Stimulated activated CD8-positive, alpha-beta memory T cell treated with anti-CD3 and anti-CD28 coated beads, Interleukin-12 subunit alpha, Interleukin-12 subunit beta, amount 100 ng/mL, for 24 hours (primary cell): ENCODE data around the gene AURKA.
"Not testable (repeated sequence)": the region's sequence is repeated elsewhere in the genome, so short reads cannot be mapped to it uniquely, and the experiment has no call there.

ENCODE experiments used
- DNase-seq: peaks from one replicate; pipeline ENCODE4 v3.0.0-alpha.2; 2020; ENCODE audit errors: extremely low read depth

Gene AURKA

GRCh38 chr20:56391596-56392131, 351 bp downstream of the AURKA start:
- DNase-seq: no peak

GRCh38 chr20:56391037-56391436, 978 bp downstream of the AURKA start:
- DNase-seq: no peak

GRCh38 chr20:56390396-56390795, 1.6 kb downstream of the AURKA start:
- not testable (repeated sequence) for DNase-seq

- no peak for DNase-seq
Measured at GRCh38 chr20:56389807-56390206, 2.2 kb downstream of the AURKA start.

GRCh38 chr20:56388882-56389281, 3.1 kb downstream of the AURKA start:
- DNase-seq: no peak

GRCh38 chr20:56386219-56386618, 5.8 kb downstream of the AURKA start:
- DNase-seq: no peak

- DNase-seq: no peak
Measured at GRCh38 chr20:56385130-56385529, 6.9 kb downstream of the AURKA start.

GRCh38 chr20:56383334-56383733, 8.7 kb downstream of the AURKA start:
- DNase-seq: no peak

- no peak for DNase-seq
Measured at GRCh38 chr20:56382696-56383095, 9.3 kb downstream of the AURKA start.

GRCh38 chr20:56381501-56381900, 10.5 kb downstream of the AURKA start:
- DNase-seq: no peak

GRCh38 chr20:56380375-56380774, 11.6 kb downstream of the AURKA start:
- no peak for DNase-seq

- no peak for DNase-seq
Measured at GRCh38 chr20:56378386-56378785, 13.6 kb downstream of the AURKA start.

- no peak for DNase-seq
Measured at GRCh38 chr20:56376331-56376730, 15.7 kb downstream of the AURKA start.

- DNase-seq: no peak
Measured at GRCh38 chr20:56373942-56374341, 18.1 kb downstream of the AURKA start.

GRCh38 chr20:56372850-56373249, 19.2 kb downstream of the AURKA start:
- no peak for DNase-seq

GRCh38 chr20:56371977-56372376, 20.0 kb downstream of the AURKA start:
- no peak for DNase-seq

- no peak for DNase-seq
Measured at GRCh38 chr20:56369179-56369578, 22.8 kb downstream of the AURKA start.

- DNase-seq: no peak
Measured at GRCh38 chr20:56368351-56369134, 23.5 kb downstream of the AURKA start.

- DNase-seq: no peak
Measured at GRCh38 chr20:56363491-56363890, 28.5 kb downstream of the AURKA start.

GRCh38 chr20:56362833-56363413, 29.1 kb downstream of the AURKA start:
- no peak for DNase-seq

- DNase-seq: no peak
Measured at GRCh38 chr20:56361900-56362299, 30.1 kb downstream of the AURKA start.

GRCh38 chr20:56360908-56361205, 31.2 kb downstream of the AURKA start:
- DNase-seq: no peak

GRCh38 chr20:56360133-56360907, 31.7 kb downstream of the AURKA start:
- DNase-seq: no peak
